GM12872 (cell line): ENCODE measurements around the gene NTSR1.

Source experiments
- TF ChIP-seq, protein P1 (sequence below): IDR thresholded peaks from 3 replicates; pipeline ENCODE4 v1.5.1; 2011; ENCODE audit warnings: low read depth, mild to moderate bottlenecking, low read length, moderate library complexity; ENCODE audit not compliant: insufficient read depth

NTSR1 gene

DNA sequence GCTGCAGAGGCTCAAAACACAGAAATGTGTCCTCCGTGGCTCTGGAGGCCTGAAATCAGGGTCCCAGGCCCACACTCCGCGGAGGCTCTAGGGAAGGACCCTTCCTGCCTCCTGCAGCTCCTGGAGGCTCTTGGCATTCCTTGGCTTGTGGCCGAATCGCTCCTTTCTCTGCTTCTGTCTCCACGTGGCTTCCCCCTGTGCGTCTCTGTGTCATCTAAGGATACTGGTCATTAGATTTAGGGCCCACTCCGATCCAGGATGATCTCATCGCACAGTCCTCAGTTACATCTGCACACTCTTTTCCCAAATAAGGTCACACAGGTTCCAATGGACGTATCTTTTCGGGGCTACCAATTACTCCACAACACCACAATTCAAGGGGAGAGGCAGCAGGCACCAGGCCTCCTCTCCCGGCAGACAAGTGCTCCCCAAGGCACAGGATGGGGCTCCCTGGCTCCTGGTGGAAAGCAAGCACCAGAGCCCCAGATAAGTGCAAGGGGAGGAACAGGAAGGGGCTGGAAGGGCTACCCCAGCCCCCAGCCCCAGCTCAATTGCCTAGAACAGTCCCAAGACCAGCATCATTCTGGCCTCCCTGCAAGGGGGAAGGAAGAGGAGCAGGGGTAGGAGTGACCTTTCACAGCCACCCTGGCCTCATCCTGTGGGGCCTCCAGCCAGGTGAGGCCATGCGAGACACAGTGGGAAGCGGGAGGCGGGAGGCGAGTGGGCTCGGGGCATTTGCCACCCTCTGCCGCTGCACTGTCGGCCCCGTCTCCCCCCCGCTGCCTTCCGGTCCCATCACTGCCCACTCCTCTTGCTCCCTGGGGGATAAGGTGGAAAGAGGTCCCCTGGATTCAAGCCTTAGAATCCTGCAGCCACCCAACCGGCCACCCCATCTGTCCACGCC, 16.3 kb downstream of the NTSR1 start:
- TF ChIP-seq, protein P1, sequence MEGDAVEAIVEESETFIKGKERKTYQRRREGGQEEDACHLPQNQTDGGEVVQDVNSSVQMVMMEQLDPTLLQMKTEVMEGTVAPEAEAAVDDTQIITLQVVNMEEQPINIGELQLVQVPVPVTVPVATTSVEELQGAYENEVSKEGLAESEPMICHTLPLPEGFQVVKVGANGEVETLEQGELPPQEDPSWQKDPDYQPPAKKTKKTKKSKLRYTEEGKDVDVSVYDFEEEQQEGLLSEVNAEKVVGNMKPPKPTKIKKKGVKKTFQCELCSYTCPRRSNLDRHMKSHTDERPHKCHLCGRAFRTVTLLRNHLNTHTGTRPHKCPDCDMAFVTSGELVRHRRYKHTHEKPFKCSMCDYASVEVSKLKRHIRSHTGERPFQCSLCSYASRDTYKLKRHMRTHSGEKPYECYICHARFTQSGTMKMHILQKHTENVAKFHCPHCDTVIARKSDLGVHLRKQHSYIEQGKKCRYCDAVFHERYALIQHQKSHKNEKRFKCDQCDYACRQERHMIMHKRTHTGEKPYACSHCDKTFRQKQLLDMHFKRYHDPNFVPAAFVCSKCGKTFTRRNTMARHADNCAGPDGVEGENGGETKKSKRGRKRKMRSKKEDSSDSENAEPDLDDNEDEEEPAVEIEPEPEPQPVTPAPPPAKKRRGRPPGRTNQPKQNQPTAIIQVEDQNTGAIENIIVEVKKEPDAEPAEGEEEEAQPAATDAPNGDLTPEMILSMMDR: no peak

DNA sequence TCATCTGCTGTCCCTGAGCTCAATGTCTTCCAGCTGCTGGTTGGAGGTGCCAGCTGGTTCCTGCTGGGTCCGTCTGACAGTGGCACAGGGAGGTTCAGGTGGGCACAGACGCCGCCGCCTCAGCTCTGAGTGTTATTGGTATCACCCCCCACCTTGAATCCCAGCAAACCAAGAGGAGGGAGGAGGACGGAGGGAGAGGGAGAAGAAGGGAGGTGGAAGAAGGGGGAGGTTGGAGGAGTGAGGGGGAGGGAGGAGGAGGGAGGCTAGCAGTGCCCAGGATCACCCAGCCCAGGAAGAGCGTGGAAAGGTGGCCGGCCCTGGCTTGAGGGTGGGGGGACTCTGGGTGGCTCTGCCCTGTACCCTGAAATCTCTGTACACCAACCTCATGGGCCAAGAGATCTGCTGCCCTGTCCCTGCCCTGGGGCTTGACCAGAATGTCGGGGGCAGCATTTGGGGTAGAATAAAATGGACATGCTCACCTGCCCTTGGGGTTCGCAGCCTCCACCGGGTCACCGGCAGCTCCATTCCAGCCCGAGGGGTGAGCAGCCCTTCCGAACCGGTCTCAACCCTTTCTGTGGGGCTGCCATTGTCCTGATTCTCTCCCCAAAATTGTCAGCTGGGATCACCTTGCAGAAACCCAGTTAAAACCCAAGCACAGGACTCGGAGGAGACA, 17.1 kb downstream of the NTSR1 start:
- TF ChIP-seq, protein P1: no peak

DNA sequence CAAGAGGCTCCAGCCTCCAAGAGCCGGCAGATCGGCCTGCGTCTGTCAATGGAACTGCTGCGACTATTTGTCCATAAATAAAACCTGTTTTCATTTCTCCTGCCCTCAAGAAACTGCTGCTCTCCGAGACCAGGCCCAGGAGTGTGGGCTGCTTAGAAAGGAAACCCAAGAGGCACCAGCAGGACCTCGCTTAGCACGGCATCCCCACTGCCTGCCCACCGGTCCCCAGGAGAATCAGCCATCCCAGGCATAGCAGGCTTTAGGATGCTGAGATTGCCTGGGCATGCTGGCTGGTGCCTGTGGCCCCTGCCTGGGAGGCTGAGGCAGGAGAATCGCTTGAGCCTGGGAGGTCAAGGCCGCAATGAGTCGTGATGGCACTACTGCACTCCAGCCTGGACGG, 17.6 kb downstream of the NTSR1 start:
- TF ChIP-seq, protein P1: no peak

DNA sequence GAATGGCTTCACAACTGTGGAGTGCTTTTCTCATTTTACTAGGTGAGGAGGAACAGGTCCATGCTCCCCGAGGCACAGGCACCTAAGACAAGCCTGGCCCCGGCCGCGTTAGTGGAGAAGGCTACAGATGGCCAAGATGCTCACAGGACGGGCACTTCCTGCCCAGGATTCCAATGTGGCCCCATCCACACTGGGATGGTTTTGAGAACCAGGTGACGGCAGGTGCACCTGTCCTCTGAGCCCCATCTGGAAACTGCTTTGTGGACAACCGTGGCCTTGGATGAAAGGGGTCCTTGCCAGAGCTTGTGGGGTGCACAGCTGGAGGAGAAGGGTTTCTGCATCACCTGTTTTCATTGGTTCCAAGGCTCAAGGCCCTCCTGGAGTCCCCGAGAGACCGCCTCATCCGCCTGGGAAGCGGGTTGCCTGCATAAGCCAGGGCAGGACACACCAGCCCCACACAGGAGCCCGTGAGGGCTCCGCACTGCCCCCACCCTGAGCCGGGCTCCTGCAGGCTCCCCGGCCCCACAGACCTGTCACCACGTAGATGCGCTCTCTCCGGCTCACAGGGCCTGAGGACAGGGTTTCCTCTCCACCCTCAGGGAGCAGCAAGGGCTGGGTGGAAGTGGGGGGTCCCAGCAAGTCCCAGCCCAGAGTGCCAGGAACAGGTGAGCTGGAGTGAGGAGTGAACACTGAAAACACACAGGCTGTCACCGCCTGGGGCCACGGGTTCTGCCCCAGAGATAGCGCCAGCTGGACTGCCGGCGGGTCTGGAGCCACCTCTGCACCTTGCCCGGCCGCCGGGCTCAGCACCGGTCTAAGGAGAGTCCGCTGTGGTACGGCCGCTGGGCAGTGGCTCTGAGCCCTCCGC, 18.3 kb downstream of the NTSR1 start:
- TF ChIP-seq, protein P1: no peak

DNA sequence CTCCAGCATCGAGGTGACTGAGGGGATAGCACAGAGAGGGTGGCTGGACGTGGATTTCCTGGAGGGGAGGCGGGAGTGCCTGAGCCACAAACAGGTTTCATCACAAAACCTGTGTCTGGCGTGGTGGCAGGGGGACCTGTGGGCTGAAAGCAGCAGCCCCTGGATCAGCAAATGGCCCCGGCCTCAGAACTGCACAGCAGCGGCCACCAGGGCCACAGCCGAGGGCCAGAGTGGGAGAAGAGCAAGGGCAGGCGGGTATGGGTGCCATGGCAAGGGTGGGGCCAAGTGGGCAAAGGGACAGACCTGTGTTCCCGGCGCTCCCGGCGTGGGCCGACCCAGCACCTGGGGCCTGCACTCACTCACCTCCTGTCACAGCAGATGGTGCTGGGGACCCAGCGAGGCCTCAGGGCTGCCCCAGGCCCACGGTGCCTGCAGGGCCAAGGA, 19.0 kb downstream of the NTSR1 start:
- TF ChIP-seq, protein P1: no peak

DNA sequence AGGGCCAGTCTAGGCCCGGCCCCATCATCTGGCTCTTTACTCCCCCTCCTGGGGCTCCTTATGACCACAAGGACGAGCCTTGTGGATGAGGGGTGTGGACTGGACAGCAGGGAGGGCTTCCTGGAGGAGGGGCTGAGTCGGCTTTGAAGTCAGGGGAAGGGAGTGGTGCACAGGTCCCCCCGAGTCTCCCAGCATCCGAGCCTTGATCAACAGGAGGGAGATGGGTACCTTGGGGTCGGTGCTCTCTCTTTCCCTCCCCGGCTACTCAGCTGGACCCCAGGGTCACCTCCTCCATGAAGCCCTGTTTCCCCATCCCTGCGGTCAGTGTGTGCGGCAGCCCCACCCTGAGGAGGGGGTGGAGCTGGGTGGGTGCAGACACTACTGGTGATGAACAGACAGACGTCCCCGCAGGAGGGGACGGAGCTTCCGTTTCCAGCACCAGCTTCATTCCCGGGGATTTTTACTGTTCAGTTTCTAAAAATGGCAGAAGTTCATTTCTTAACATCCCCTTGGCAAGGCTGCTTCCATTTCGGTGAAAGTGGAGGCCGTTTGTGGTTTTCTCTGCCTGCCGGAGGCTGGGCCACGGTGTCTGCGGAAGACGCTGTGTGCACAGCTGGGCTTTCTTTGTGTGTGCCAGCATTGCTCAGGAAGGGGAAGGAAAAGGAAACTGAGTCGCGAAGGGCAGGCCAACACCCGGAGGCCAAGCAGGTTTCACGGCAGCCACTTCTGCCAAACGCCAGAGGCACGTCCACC, 19.6 kb downstream of the NTSR1 start:
- TF ChIP-seq, protein P1: no peak
